Large intestine (tissue), 3 donors: ENCODE data around the gene KNCN. TPM values are rescaled to one million over a fixed set of nuclear protein-coding genes. Genes with fewer than 3 reads are reported as not detected.

Experiments
- DNase-seq, 2 donors: peaks; one replicate each; pipeline versions ENCODE4 v3.0.0 to v3.0.0-alpha.2; 2013
- H3K27ac ChIP-seq: one replicate; pipeline ENCODE4 v1.5.1; 2013; ENCODE audit warnings: low read length
- H3K27me3 ChIP-seq: 2 replicates; pipeline ENCODE4 v1.6.1; 2013; ENCODE audit warnings: low read length; ENCODE audit not compliant: control insufficient read depth, insufficient read depth
- H3K36me3 ChIP-seq: 2 replicates; pipeline ENCODE4 v1.6.1; 2013; ENCODE audit warnings: low read length; ENCODE audit not compliant: control insufficient read depth, insufficient read depth
- H3K4me1 ChIP-seq: one replicate; pipeline ENCODE4 v1.6.1; 2013; ENCODE audit warnings: low read length; ENCODE audit not compliant: control insufficient read depth, insufficient read depth
- H3K4me3 ChIP-seq: one replicate; pipeline ENCODE4 v1.5.1; 2013; ENCODE audit warnings: low read length
- H3K9me3 ChIP-seq: one replicate; pipeline ENCODE4 v1.6.1; 2013; ENCODE audit warnings: mild to moderate bottlenecking, low read depth, low read length, moderate library complexity; ENCODE audit not compliant: control insufficient read depth
- WGBS: methylation state at CpG from one replicate; pipeline ENCODE4 v1.1.5; 2013; ENCODE audit warnings: low lambda C conversion rate; ENCODE audit not compliant: insufficient coverage; 5-methylcytosine and 5-hydroxymethylcytosine counted together
- polyA plus RNA-seq: library from polyadenylated mRNA; unstranded; fragments of 120-200 nt; gene quantifications from one replicate; pipeline ENCODE4 v1.2.1, GENCODE V29; 2013

Gene KNCN
- polyA plus RNA-seq, 1 donor: 0.18 TPM

- Histone ChIP-seq H3K9me3 (no peaks in the 10 kb centered on the region), H3K4me3 (no peak overlapping the region), H3K27ac (no peak overlapping the region), H3K27me3 (no peaks in the 10 kb centered on the region), H3K4me1 (no peaks in the 10 kb centered on the region), H3K36me3 (peaks cover 28% of the 10 kb centered on the region)
- no CpG with 5 or more reads among the region's 4 CpGs for WGBS
- no peak for DNase-seq
Measured at GRCh38 chr1:46569116-46569515, 17.7 kb upstream of the KNCN start.

- no peak overlapping the region for H3K4me3 ChIP-seq
- DNase-seq: no peak
- no peak overlapping the region for H3K27ac ChIP-seq
- no peaks in the 10 kb centered on the region for H3K27me3 ChIP-seq
- H3K4me1 ChIP-seq: no peaks in the 10 kb centered on the region
- no peaks in the 10 kb centered on the region for H3K9me3 ChIP-seq
- peaks cover 30% of the 10 kb centered on the region for H3K36me3 ChIP-seq
- 90% methylated on average over 4 of the region's 6 CpGs for WGBS
Measured at GRCh38 chr1:46568461-46568891, 17.0 kb upstream of the KNCN start.

GRCh38 chr1:46563341-46563740 is 11.9 kb upstream of the KNCN start:
- no peaks in the 10 kb centered on the region for H3K9me3 ChIP-seq
- peaks cover 58% of the 10 kb centered on the region for H3K36me3 ChIP-seq
- no peaks in the 10 kb centered on the region for H3K27me3 ChIP-seq
- no peak for DNase-seq
- no peak overlapping the region for H3K27ac ChIP-seq
- no peaks in the 10 kb centered on the region for H3K4me1 ChIP-seq
- no peak overlapping the region for H3K4me3 ChIP-seq
- WGBS: 60% methylated on average over 1 of the region's 4 CpGs

- H3K36me3 ChIP-seq: peaks cover 56% of the 10 kb centered on the region
- no peak for DNase-seq
- H3K27me3 ChIP-seq: no peaks in the 10 kb centered on the region
- H3K4me3 ChIP-seq: no peak overlapping the region
- H3K9me3 ChIP-seq: no peaks in the 10 kb centered on the region
- WGBS: no CpG with 5 or more reads among the region's 15 CpGs
- H3K27ac ChIP-seq: no peak overlapping the region
- H3K4me1 ChIP-seq: no peaks in the 10 kb centered on the region
Measured at GRCh38 chr1:46562498-46562897, 11.1 kb upstream of the KNCN start.

GRCh38 chr1:46558966-46559365 is 7.5 kb upstream of the KNCN start:
- Histone ChIP-seq H3K9me3 (no peaks in the 10 kb centered on the region), H3K4me3 (no peak overlapping the region), H3K36me3 (peaks cover 36% of the 10 kb centered on the region), H3K4me1 (no peaks in the 10 kb centered on the region), H3K27ac (no peak overlapping the region), H3K27me3 (no peaks in the 10 kb centered on the region)
- no peak for DNase-seq
- WGBS: no CpG with 5 or more reads among the region's 8 CpGs

GRCh38 chr1:46558141-46558963 is 6.9 kb upstream of the KNCN start:
- Histone ChIP-seq H3K36me3 (peaks cover 36% of the 10 kb centered on the region), H3K4me1 (no peaks in the 10 kb centered on the region), H3K4me3 (no peak overlapping the region), H3K9me3 (no peaks in the 10 kb centered on the region), H3K27me3 (no peaks in the 10 kb centered on the region), H3K27ac (no peak overlapping the region)
- WGBS: no CpG with 5 or more reads among the region's 20 CpGs
- no peak for DNase-seq

- H3K27ac ChIP-seq: no peak overlapping the region
- H3K4me1 ChIP-seq: no peaks in the 10 kb centered on the region
- WGBS: 80% methylated on average over 1 of the region's 5 CpGs
- no peaks in the 10 kb centered on the region for H3K9me3 ChIP-seq
- no peak for DNase-seq
- H3K36me3 ChIP-seq: peaks cover 28% of the 10 kb centered on the region
- no peaks in the 10 kb centered on the region for H3K27me3 ChIP-seq
- H3K4me3 ChIP-seq: no peak overlapping the region
Measured at GRCh38 chr1:46557403-46557802, 6.0 kb upstream of the KNCN start.

- Histone ChIP-seq H3K4me3 (no peak overlapping the region), H3K4me1 (no peaks in the 10 kb centered on the region), H3K27me3 (no peaks in the 10 kb centered on the region), H3K27ac (no peak overlapping the region), H3K36me3 (peaks cover 26% of the 10 kb centered on the region), H3K9me3 (no peaks in the 10 kb centered on the region)
- peak in 1 of 2 donors; percentile 27 for DNase-seq
- WGBS: 80% methylated on average over 1 of the region's 3 CpGs
Measured at GRCh38 chr1:46556822-46557221, 5.4 kb upstream of the KNCN start.

GRCh38 chr1:46555826-46556619 is 4.6 kb upstream of the KNCN start:
- H3K36me3 ChIP-seq: peaks cover 18% of the 10 kb centered on the region
- H3K27ac ChIP-seq: no peak overlapping the region
- no peaks in the 10 kb centered on the region for H3K9me3 ChIP-seq
- WGBS: 100% methylated on average over 3 of the region's 7 CpGs
- H3K4me3 ChIP-seq: no peak overlapping the region
- peaks cover 3% of the 10 kb centered on the region for H3K27me3 ChIP-seq
- no peaks in the 10 kb centered on the region for H3K4me1 ChIP-seq
- DNase-seq: no peak

- no peak overlapping the region for H3K4me3 ChIP-seq
- no peak overlapping the region for H3K27ac ChIP-seq
- peaks cover 14% of the 10 kb centered on the region for H3K27me3 ChIP-seq
- H3K36me3 ChIP-seq: peaks cover 11% of the 10 kb centered on the region
- no peak for DNase-seq
- H3K9me3 ChIP-seq: no peaks in the 10 kb centered on the region
- H3K4me1 ChIP-seq: no peaks in the 10 kb centered on the region
- WGBS: 67% methylated on average over 1 of the region's 12 CpGs
Measured at GRCh38 chr1:46554597-46555381, 3.3 kb upstream of the KNCN start.
